WERI-Rb-1 (cell line): Measurements from ENCODE around the gene GRIN2A.

Source experiments
- DNase-seq: peaks from one replicate; pipeline ENCODE4 v3.0.0-alpha.2; 2020
- H3K27ac ChIP-seq: fragments of 250-450 bp; sonication (Bioruptor Pico); 2 replicates; pipeline ENCODE4 v1.5.1; 2020; ENCODE audit warnings: mild to moderate bottlenecking, moderate library complexity
- H3K27me3 ChIP-seq: fragments of 250-450 bp; sonication (Bioruptor Pico); 2 replicates; pipeline ENCODE4 v1.5.1; 2021; ENCODE audit warnings: mild to moderate bottlenecking, low read depth, moderate library complexity; ENCODE audit not compliant: insufficient read depth, severe bottlenecking
- H3K36me3 ChIP-seq: fragments of 250-450 bp; sonication (Bioruptor Pico); 2 replicates; pipeline ENCODE4 v1.5.1; 2020; ENCODE audit warnings: mild to moderate bottlenecking, moderate library complexity
- H3K4me3 ChIP-seq: 2 replicates; pipeline ENCODE4 v1.5.1; 2011; ENCODE audit warnings: low read depth, mild to moderate bottlenecking, control low read depth, low read length
- H3K9me3 ChIP-seq: fragments of 250-450 bp; sonication (Bioruptor Pico); 2 replicates; pipeline ENCODE4 v1.5.1; 2021; ENCODE audit warnings: mild to moderate bottlenecking, moderate library complexity; ENCODE audit not compliant: severe bottlenecking
- TF ChIP-seq, protein P1 (sequence below): IDR thresholded peaks from 2 replicates; pipeline ENCODE4 v1.5.1; 2011; ENCODE audit warnings: low read depth, mild to moderate bottlenecking, control low read depth, inconsistent platforms, low read length

Gene GRIN2A

DNA sequence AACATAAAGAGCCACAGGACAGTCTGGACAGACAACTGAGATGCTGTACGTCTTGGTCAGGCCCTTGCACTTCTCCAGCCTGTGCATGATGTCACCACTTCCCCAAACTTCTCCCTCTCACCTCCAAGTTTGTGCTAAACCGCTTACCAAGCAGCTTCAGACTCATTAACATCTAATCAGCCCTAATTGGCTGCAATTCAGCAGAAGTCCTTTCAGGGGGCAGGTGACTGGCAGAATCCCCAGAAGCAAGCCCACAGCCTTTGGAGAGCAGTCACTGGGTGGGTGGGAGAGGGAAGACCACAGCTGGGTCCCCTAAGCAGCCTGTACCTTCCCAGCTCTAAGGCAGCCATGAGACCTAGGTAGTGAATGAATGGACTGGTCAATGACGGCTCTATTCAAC is 161.4 kb downstream of the GRIN2A start:
- no peaks in the 10 kb centered on the region for H3K27me3 ChIP-seq
- H3K9me3 ChIP-seq = no peaks in the 10 kb centered on the region
- no peak overlapping the region for H3K27ac ChIP-seq
- H3K4me3 ChIP-seq = no peak overlapping the region
- TF ChIP-seq, protein P1, sequence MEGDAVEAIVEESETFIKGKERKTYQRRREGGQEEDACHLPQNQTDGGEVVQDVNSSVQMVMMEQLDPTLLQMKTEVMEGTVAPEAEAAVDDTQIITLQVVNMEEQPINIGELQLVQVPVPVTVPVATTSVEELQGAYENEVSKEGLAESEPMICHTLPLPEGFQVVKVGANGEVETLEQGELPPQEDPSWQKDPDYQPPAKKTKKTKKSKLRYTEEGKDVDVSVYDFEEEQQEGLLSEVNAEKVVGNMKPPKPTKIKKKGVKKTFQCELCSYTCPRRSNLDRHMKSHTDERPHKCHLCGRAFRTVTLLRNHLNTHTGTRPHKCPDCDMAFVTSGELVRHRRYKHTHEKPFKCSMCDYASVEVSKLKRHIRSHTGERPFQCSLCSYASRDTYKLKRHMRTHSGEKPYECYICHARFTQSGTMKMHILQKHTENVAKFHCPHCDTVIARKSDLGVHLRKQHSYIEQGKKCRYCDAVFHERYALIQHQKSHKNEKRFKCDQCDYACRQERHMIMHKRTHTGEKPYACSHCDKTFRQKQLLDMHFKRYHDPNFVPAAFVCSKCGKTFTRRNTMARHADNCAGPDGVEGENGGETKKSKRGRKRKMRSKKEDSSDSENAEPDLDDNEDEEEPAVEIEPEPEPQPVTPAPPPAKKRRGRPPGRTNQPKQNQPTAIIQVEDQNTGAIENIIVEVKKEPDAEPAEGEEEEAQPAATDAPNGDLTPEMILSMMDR = no peak
- no peak for DNase-seq
- no peaks in the 10 kb centered on the region for H3K36me3 ChIP-seq

DNA sequence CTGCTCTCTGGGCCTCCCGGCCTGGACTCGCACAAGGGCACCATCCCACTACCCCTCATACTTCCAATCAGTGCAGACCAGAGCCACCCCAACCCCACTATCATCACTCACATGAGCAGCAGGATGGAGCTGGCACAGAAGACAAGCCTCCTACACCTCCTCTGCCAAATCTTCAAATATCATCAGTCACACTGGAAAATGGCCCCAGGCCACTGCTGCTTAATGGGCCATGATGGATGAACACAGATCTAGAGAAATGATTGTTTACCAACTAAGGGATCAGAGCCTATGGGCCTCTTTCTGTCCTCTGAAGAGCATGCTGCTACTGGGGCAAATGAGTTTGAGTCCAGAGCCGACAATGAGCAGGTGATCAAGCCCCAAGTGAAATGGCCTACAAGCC is 165.5 kb downstream of the GRIN2A start:
- TF ChIP-seq, protein P1 = no peak
- Histone ChIP-seq H3K27me3 (no peaks in the 10 kb centered on the region), H3K9me3 (no peaks in the 10 kb centered on the region), H3K4me3 (no peak overlapping the region), H3K27ac (no peak overlapping the region), H3K36me3 (no peaks in the 10 kb centered on the region)
- no peak for DNase-seq

DNA sequence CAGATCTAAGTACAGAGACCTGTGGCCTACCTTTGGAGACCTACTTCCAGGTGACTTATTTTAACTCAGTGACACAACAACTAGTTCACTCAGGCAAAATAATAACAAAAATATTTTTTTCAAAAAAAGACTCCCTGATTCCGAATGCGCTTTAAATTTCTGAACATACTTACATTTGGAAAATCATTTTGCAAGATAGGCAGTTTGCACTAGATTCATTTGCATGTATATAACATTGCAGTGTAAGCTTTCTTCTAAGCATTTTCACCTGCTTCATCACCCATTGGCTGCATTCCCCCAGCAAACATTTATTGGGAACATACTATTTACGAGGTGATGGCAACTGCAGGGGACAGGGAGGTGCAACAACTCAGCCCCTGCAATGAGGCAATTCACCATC is 166.8 kb downstream of the GRIN2A start:
- TF ChIP-seq, protein P1 = no peak
- no peak for DNase-seq
- no peaks in the 10 kb centered on the region for H3K36me3 ChIP-seq

DNA sequence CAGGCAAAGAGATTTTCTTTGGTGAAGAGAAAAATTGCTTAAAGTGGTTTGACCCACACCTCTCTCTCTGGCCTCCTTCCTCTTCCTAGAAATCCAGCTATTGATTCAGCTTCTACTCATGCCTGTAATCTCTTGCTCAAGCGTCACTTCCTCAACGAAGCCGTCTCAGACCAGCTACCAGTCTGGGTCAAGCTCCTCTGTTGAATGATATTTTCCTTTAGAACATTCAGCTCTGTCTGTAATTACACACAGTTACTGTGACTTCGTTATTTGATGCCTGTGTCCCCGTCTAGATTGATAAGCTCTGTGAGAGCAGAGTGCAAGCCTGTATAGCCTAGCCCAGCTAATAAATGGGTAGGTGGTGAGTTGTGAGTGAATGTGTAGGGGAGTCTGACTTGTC is 168.5 kb downstream of the GRIN2A start:
- H3K27ac ChIP-seq = no peak overlapping the region

More for the DNA sequence above, 166.8 kb downstream of the GRIN2A start:
- H3K27me3 ChIP-seq = no peaks in the 10 kb centered on the region
- no peaks in the 10 kb centered on the region for H3K9me3 ChIP-seq
- H3K4me3 ChIP-seq = no peak overlapping the region
- no peak overlapping the region for H3K27ac ChIP-seq

DNA sequence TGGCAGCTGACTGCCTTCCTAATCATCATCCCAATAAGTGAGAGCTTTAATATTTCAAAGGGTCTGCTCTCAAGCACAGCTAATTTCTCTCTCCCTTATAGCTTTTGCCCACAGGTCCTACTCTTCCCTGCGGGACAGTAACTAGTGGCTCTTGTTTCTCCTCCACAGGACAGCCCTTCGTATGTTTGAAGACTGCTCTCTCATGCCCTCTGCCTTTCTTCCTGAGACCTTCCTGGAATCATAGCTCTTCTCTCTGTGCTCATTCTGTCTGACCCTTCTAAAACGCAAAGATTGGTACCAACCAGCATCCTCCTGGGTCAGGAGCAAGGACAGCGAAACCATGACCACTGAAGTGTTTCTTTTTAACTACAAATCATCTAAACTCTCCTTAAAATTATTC is 168.9 kb downstream of the GRIN2A start:
- Histone ChIP-seq H3K9me3 (no peaks in the 10 kb centered on the region), H3K4me3 (no peak overlapping the region), H3K27me3 (no peaks in the 10 kb centered on the region), H3K27ac (no peak overlapping the region), H3K36me3 (no peaks in the 10 kb centered on the region)
- TF ChIP-seq, protein P1 = no peak
- DNase-seq = no peak

More for the DNA sequence above, 168.5 kb downstream of the GRIN2A start:
- TF ChIP-seq, protein P1 = no peak
- H3K9me3 ChIP-seq = no peaks in the 10 kb centered on the region
- H3K4me3 ChIP-seq = no peak overlapping the region
- H3K27me3 ChIP-seq = no peaks in the 10 kb centered on the region
- no peaks in the 10 kb centered on the region for H3K36me3 ChIP-seq
- no peak for DNase-seq

DNA sequence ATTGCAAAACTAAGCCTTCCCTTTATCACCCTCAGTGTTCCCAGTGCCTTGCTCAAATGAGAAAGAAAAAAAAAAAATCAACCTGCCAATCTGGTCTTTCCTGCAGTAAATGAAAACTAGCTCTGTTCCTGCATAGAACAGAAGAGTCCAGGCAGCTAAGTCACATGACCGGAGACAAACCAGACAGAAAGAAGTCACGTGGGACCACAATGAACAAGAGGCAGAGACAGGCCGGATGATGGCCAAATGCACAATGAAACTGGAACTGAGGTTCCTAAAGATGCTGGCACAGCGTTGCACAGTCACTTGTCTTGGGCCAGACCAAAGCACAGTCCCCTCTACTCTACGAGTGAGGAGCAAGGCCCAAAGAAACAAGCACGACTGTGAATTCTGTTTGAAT is 172.5 kb downstream of the GRIN2A start:
- Histone ChIP-seq H3K27ac (no peak overlapping the region), H3K27me3 (no peaks in the 10 kb centered on the region), H3K9me3 (no peaks in the 10 kb centered on the region), H3K4me3 (no peak overlapping the region), H3K36me3 (no peaks in the 10 kb centered on the region)
- TF ChIP-seq, protein P1 = no peak
- DNase-seq = no peak
